ENCODE measurements around the gene LRMDA.

The LRMDA gene

GRCh38 chr10:76342996-76343395, 911.6 kb downstream of the LRMDA start:
- no peak for DNase-seq (ENCODE audit: low spot score)

DNA sequence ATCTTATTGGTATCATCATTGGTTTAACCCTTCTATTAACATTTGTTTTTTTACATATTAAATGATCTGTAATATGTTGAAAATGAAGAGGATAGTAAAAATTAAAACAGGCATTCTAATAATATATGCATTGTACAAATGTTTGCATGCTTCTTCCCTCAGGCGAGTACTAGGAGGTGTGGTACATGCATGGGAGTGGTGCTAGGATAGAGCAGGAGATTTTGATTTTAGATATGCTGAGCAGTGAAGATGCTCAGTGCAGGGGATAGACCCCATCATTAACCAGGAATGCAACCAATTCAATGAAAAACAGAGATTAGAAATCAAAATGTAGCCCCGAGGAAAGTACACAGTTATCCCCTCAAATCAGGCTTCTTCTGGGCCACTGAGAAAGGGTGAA, 916.4 kb downstream of the LRMDA start:
- DNase-seq (ENCODE audit: low spot score) = no peak

DNA sequence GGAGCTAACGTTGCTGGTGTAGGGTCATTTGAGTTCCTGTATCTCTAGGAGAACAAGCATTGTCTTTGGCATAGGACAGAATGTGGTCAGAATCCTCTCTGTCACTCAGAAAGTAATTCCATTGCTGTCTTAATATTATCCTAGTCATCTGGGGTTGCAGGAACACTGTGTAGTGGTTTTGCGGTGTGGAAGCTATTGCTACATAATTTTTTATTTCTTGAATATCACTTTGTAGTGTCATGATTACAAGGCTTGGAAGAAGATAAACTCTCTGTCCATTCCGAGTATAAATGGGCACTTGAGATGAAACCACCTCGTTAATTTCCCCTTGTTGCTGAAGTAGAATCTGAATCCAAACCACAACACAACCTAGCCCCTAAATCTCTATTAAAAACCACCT, 919.2 kb downstream of the LRMDA start:
- DNase-seq (ENCODE audit: low spot score) = no peak

DNA sequence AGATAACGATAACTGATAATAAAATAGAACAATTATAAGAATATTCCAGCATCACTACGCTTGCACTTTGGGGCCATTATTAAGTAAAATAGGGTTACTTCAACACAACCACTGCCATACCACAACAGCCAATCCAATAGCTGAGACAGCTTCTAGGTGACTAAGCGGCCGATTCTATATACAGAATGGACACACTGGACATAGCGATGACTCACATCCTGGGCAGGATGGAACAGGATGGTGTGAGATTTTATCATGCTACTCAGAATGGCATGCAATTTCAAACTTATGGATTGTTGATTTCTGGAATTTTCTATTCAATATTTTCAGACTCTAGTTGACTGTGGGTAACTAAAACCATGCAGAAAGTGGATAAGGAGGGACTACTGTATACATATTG, 920.9 kb downstream of the LRMDA start:
- no peak for DNase-seq (ENCODE audit: low spot score)

GRCh38 chr10:76353237-76353851, 921.9 kb downstream of the LRMDA start:
- no peak for DNase-seq (ENCODE audit: low spot score)

GRCh38 chr10:76354212-76354738, 922.9 kb downstream of the LRMDA start:
- DNase-seq (ENCODE audit: low spot score) = no peak

DNA sequence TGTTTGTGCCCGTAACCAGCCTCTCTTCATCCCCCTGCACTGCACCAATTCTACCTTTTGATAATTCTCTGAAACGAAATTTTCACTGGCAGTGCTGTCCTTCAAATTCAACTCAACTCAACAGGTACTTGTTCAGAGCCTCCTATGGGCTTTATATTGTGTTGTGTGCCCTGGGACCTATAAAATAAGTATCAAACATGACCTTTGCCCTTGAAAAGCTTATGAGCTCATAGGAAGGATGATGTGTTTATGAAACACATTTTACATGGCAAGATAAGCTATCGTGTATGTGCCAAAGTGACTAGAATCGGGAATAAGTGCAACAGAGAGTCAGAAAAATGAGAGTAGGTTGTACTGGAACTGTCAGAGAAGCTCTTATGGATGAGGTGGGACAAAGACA, 923.5 kb downstream of the LRMDA start:
- no peak for DNase-seq (ENCODE audit: low spot score)

- no peak for DNase-seq (ENCODE audit: low spot score)
These were observed 925.1 kb downstream of the LRMDA start for GRCh38 chr10:76356557-76356956.

DNA sequence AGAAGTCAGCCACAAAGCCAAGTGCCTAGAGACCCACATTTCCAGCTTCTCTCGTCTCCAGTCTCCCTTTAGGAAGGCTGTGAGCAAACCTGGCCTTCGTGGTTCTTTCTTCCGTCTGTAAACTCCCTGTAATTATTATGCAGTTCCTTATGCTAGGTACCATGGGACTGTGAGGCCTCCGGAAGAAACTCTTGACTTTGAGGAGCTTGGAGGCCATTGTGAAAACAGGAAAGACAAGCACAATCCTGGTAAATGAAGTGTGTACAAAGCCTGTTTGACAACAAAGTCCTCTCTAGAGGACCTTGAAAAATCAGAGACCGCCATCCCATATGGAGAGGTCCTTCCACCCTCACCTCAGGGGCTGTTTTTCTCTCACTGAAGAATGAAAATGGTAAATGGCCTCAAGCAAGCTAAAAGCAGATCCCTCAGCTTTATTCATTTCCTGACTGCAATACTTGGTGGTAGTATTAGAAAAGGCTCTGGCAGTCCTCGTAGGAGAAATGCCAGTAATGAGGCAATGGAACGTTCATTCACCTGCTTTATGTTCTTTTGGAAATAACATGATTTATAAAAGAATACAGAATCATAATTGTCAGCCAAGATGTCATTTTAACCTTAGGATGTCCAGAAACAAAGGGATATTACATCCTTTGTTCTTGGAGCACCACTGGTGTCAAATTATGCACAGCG, 926.4 kb downstream of the LRMDA start:
- DNase-seq (ENCODE audit: low spot score) = no peak

- no peak for DNase-seq (ENCODE audit: low spot score)
These were observed 927.4 kb downstream of the LRMDA start for GRCh38 chr10:76358743-76359395.

GRCh38 chr10:76375761-76376160, 944.3 kb downstream of the LRMDA start:
- DNase-seq (ENCODE audit: low spot score) = no peak

GRCh38 chr10:76382381-76382851, 951.0 kb downstream of the LRMDA start:
- no peak for DNase-seq (ENCODE audit: low spot score)

- DNase-seq (ENCODE audit: low spot score) = no peak
These were observed 957.0 kb downstream of the LRMDA start for GRCh38 chr10:76388321-76389023.

- no peak for DNase-seq (ENCODE audit: low spot score)
These were observed 962.7 kb downstream of the LRMDA start for GRCh38 chr10:76393875-76394706.

GRCh38 chr10:76394707-76395042, 963.3 kb downstream of the LRMDA start:
- DNase-seq (ENCODE audit: low spot score) = no peak

GRCh38 chr10:76395251-76395650, 963.8 kb downstream of the LRMDA start:
- no peak for DNase-seq (ENCODE audit: low spot score)

DNA sequence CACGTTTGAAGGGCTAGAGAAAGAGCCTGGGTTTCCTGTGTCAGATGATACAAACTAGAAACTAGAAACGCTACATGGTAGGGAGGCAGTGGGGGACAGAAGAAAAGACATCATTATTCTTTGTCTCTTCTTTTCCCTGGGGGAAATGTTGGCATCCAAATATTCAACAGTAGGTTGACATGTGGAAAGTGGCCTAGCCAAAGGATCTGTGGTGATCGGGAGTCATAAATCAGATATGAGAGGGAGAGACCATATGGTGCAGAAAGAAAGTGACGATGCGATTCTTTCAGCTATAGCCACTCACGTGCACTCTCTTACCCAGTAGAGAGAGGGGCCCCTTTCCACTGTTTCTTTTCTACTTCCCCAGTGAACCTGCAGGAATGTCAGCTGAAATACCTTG, 964.7 kb downstream of the LRMDA start:
- no peak for DNase-seq (ENCODE audit: low spot score)

GRCh38 chr10:76397181-76398042, 966.0 kb downstream of the LRMDA start:
- no peak for DNase-seq (ENCODE audit: low spot score)

GRCh38 chr10:76398043-76398710, 966.8 kb downstream of the LRMDA start:
- DNase-seq (ENCODE audit: low spot score) = no peak

GRCh38 chr10:76399226-76399625, 967.8 kb downstream of the LRMDA start:
- DNase-seq (ENCODE audit: low spot score) = no peak
